HCT116 (cell line): ENCODE results near the gene FGD3.

Experiments used
- CTCF ChIP-seq, 3 experiments: fragments of 200-600 bp in 1 of 3; sonication (generic) in 1 of 3; IDR thresholded peaks in 2 of 3; conservative IDR thresholded peaks in 1 of 3; 2 replicates each; pipeline ENCODE4 v1.5.1; 2012 to 2017; ENCODE audit warnings: low read depth in 2 of 3, low read length in 2 of 3, antibody characterized with exemption in 1 of 3, borderline replicate concordance in 1 of 3, control low read depth in 1 of 3, mild to moderate bottlenecking in 1 of 3, mixed read lengths in 1 of 3, mixed run types in 1 of 3, moderate library complexity in 1 of 3; ENCODE audit not compliant: insufficient read depth in 1 of 3
- EZH2 ChIP-seq: fragments of 200-600 bp; sonication (generic); IDR thresholded peaks from 2 replicates; pipeline ENCODE4 v1.6.1; 2017; ENCODE audit warnings: antibody characterized with exemption, mixed run types
- MAX ChIP-seq: IDR thresholded peaks from 2 replicates; pipeline ENCODE4 v1.6.1; 2012
- POLR2A ChIP-seq: IDR thresholded peaks from 2 replicates; pipeline ENCODE4 v1.7.0; 2011; ENCODE audit warnings: borderline replicate concordance; ENCODE audit not compliant: insufficient read depth, insufficient read length; ENCODE audit errors: extremely low read depth
- POLR2AphosphoS5 ChIP-seq: IDR thresholded peaks from 2 replicates; pipeline ENCODE4 v1.6.1; 2011; ENCODE audit warnings: mild to moderate bottlenecking, low read depth, low read length, moderate library complexity
- SP1 ChIP-seq: IDR thresholded peaks from 2 replicates; pipeline ENCODE4 v1.6.1; 2012; ENCODE audit warnings: low read depth
- TCF7L2 ChIP-seq: IDR thresholded peaks from 2 replicates; pipeline ENCODE4 v1.7.0; 2011; ENCODE audit warnings: borderline replicate concordance, inconsistent platforms; ENCODE audit not compliant: insufficient read depth, insufficient read length; ENCODE audit errors: extremely low read depth

- no peak for TF ChIP-seq CTCF (IDR thresholded peaks at IDR 0.05 in 2 of 3, conservative IDR thresholded peaks at IDR 0.05 in 1 of 3; ENCODE audit: borderline replicate concordance in 1 of 3, insufficient read depth in 1 of 3, low read depth in 2 of 3, low read length in 2 of 3)
- no peak for TF ChIP-seq POLR2A
- TF ChIP-seq MAX = no peak
- no peak for TF ChIP-seq SP1
- no peak for TF ChIP-seq TCF7L2
- no peak for TF ChIP-seq EZH2
- no peak for TF ChIP-seq POLR2AphosphoS5
Observed at GRCh38 chr9:92983984-92984589, 36.8 kb downstream of the FGD3 start.
